ENCODE data around the gene NR5A1.

NR5A1 gene

DNA sequence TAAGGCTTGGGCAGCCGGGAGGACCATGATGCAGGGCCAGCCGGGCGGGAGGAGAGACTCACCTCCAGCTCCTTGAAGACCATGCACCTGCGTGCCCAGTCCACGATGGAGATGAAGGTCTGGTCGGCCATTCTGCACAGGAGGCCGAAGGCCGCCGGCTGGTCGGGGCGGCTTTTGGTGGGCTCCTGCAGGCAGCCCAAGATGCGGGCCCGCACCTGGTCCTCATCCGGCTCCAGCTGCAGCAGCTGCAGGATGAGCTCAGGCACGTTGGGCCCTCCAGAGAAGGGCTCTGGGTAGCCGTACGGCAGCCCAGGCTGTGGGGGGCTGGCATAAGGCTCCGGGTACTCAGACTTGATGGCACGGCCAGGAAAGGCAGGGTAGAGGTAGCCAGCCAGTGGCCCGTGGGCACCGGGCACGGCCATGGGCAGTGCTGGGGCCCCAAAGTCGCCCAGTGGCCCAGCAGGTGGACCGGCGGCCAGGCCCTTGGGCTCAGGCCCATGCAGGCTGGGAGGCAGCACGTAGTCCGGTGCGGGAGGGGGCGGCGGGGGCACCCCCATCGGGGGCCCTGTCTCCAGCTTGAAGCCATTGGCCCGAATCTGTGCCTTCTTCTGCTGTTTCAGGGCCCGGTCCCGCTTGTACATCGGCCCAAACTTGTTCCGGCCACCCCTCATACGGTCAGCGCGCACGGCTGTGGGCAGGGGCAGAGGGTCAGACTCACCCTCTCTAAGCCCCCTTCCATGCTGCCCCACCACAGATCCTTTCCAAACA, 7.0 kb downstream of the NR5A1 start:
- Histone ChIP-seq H3K4me3 (ENCODE audit: low read depth in 1 of 2, low read length in 2 of 2) (no peak overlapping the region), H3K27me3 (ENCODE audit: control insufficient read depth in 1 of 2, insufficient read depth in 2 of 2, low read length in 2 of 2) (peaks cover 26 to 52% of the 10 kb centered on the region in 2 donors), H3K9ac (ENCODE audit: low read depth in 1 of 2, low read length in 2 of 2) (no peak overlapping the region), H3K9me3 (ENCODE audit: control insufficient read depth in 1 of 2, low read length in 2 of 2) (no peaks in the 10 kb centered on the region), H3K4me1 (ENCODE audit: control insufficient read depth in 1 of 2, insufficient read depth in 2 of 2, low read length in 2 of 2) (peaks cover 0 to 4% of the 10 kb centered on the region in 2 donors), H3K36me3 (ENCODE audit: control insufficient read depth in 1 of 2, insufficient read depth in 2 of 2, low read length in 2 of 2) (no peaks in the 10 kb centered on the region), H3K27ac (ENCODE audit: low read depth, low read length) (no peak overlapping the region)

DNA sequence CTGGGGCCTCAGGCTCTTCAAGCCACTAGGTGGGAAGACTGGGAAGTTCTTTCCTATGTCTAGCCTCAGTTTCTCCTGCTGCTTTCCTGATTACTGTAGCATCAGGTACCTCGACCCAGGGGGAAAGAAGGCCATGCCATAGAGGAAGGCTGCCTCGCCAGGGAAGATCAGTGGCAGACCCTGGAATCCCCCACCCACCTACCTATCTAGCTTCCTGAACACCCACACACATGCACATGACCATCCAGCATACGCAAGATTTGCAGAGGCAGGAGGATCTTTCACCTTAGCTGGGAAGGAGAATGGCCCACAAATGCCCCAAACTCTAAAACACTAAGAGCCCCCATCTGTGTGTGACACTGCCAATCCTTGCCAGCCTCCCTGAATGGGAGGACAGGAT, 8.0 kb downstream of the NR5A1 start:
- no peaks in the 10 kb centered on the region for H3K36me3 ChIP-seq (ENCODE audit: control insufficient read depth in 1 of 2, insufficient read depth in 2 of 2, low read length in 2 of 2)
- no peak overlapping the region for H3K4me3 ChIP-seq (ENCODE audit: low read depth in 1 of 2, low read length in 2 of 2)
- no peak overlapping the region for H3K9ac ChIP-seq (ENCODE audit: low read depth in 1 of 2, low read length in 2 of 2)
- H3K27me3 ChIP-seq (ENCODE audit: control insufficient read depth in 1 of 2, insufficient read depth in 2 of 2, low read length in 2 of 2) = peaks cover 22 to 46% of the 10 kb centered on the region in 2 donors
- no peaks in the 10 kb centered on the region for H3K9me3 ChIP-seq (ENCODE audit: control insufficient read depth in 1 of 2, low read length in 2 of 2)
- H3K4me1 ChIP-seq (ENCODE audit: control insufficient read depth in 1 of 2, insufficient read depth in 2 of 2, low read length in 2 of 2) = peaks cover 0 to 4% of the 10 kb centered on the region in 2 donors
- no peak overlapping the region for H3K27ac ChIP-seq (ENCODE audit: low read depth, low read length)

DNA sequence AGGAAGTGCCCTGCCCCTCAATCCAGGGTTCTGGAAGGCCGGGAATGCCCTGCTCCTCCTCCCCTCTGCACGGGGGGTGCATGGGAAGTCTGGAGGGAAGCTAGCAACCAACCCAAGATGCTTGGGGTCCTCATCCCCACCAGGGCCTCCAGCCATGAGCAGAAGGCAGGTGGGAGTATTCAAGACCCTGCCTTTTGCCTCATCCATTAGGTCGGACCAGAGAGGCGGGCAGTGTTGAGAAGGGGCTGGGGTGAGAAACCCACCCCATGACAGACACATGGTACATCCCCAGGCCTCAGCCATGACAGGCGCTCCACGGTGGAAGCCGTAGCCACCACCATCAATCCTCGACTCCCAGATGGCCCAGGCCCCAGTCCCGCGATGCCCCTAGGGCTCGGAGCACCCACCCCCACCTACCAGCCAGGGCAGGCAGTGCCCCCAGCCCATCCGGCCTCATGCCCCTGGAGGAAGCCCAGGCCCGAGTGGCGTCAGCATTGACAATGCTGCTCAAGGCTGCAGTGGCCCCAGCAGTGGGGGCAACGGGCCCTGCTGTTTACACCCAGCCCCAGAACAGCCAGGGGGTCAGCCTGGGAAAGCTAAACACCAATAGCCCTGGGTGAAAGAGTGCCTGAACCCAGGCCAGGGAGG, 8.6 kb downstream of the NR5A1 start:
- Histone ChIP-seq H3K36me3 (ENCODE audit: control insufficient read depth in 1 of 2, insufficient read depth in 2 of 2, low read length in 2 of 2) (no peaks in the 10 kb centered on the region), H3K27ac (ENCODE audit: low read depth, low read length) (no peak overlapping the region), H3K27me3 (ENCODE audit: control insufficient read depth in 1 of 2, insufficient read depth in 2 of 2, low read length in 2 of 2) (peaks cover 16 to 40% of the 10 kb centered on the region in 2 donors), H3K9ac (ENCODE audit: low read depth in 1 of 2, low read length in 2 of 2) (no peak overlapping the region), H3K9me3 (ENCODE audit: control insufficient read depth in 1 of 2, low read length in 2 of 2) (no peaks in the 10 kb centered on the region), H3K4me1 (ENCODE audit: control insufficient read depth in 1 of 2, insufficient read depth in 2 of 2, low read length in 2 of 2) (no peaks in the 10 kb centered on the region), H3K4me3 (ENCODE audit: low read depth in 1 of 2, low read length in 2 of 2) (no peak overlapping the region)

DNA sequence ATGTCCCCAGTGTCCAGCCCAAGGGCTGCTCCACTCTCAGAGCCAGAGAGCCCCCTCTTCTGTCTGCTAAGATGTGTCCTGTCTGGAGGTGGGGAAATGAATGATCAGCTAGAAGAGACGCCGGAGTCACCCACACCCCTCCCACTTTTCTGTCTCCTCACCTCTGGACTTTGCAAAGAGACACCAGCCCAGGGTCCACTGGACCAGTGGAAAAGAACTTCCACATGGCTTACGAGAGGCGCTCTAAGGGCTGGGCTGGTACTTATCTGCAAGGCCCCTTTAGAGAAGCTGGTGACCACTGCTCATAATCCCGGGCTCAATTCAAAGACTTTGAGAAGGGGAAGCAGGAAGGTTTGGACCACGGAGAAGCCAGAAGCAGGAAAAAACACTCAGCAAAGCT, 9.2 kb downstream of the NR5A1 start:
- H3K27ac ChIP-seq (ENCODE audit: low read depth, low read length) = no peak overlapping the region
- no peaks in the 10 kb centered on the region for H3K9me3 ChIP-seq (ENCODE audit: control insufficient read depth in 1 of 2, low read length in 2 of 2)
- H3K9ac ChIP-seq (ENCODE audit: low read depth in 1 of 2, low read length in 2 of 2) = no peak overlapping the region
- no peaks in the 10 kb centered on the region for H3K4me1 ChIP-seq (ENCODE audit: control insufficient read depth in 1 of 2, insufficient read depth in 2 of 2, low read length in 2 of 2)
- no peak overlapping the region for H3K4me3 ChIP-seq (ENCODE audit: low read depth in 1 of 2, low read length in 2 of 2)
- H3K27me3 ChIP-seq (ENCODE audit: control insufficient read depth in 1 of 2, insufficient read depth in 2 of 2, low read length in 2 of 2) = peaks cover 11 to 36% of the 10 kb centered on the region in 2 donors
- H3K36me3 ChIP-seq (ENCODE audit: control insufficient read depth in 1 of 2, insufficient read depth in 2 of 2, low read length in 2 of 2) = no peaks in the 10 kb centered on the region

DNA sequence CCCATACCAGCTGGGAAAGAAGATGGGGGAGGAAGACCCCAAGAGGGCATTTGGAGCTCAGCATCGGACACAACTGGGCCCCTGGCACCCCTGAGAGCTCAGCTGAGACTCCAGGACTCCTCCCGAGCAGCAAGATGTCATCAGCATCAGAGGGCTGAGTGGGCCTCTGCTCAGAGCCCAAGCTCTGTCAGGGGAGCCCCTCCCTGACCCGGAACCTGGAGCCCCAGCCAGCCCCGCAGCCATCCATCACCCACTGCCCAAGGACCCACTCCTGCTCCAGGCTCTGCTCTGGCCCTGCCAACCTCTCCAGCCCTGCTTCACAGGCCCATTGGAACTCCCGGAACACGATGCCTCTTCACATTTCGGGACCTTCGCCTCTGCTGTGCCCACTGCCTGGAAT, 9.8 kb downstream of the NR5A1 start:
- H3K27me3 ChIP-seq (ENCODE audit: control insufficient read depth in 1 of 2, insufficient read depth in 2 of 2, low read length in 2 of 2) = peaks cover 10 to 30% of the 10 kb centered on the region in 2 donors
- H3K27ac ChIP-seq (ENCODE audit: low read depth, low read length) = no peak overlapping the region
- H3K4me3 ChIP-seq (ENCODE audit: low read depth in 1 of 2, low read length in 2 of 2) = no peak overlapping the region

DNA sequence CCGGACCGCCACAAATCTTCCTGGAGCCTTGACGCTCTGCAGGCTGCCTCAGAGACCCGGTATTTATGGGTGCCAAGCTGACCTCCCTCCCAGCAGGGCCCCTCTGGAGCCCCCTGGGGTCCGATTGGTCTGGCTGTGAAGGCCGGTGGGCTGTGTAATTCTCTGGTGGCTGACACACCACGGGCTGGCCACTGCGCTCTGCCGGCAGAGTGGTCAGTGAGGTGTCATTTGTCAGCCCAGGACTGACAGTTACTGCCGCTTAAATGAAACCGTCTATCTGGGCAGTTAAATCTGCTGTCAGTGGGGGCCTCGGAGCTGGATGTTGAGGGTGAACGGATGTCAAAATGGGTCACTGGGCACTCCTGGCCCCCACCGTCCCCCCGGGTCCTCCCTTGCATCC, 10.7 kb downstream of the NR5A1 start:
- Histone ChIP-seq H3K27ac (ENCODE audit: low read depth, low read length) (no peak overlapping the region), H3K9me3 (ENCODE audit: control insufficient read depth in 1 of 2, low read length in 2 of 2) (no peaks in the 10 kb centered on the region), H3K27me3 (ENCODE audit: control insufficient read depth in 1 of 2, insufficient read depth in 2 of 2, low read length in 2 of 2) (peaks cover 3 to 22% of the 10 kb centered on the region in 2 donors), H3K4me1 (ENCODE audit: control insufficient read depth in 1 of 2, insufficient read depth in 2 of 2, low read length in 2 of 2) (no peaks in the 10 kb centered on the region), H3K4me3 (ENCODE audit: low read depth in 1 of 2, low read length in 2 of 2) (no peak overlapping the region), H3K36me3 (ENCODE audit: control insufficient read depth in 1 of 2, insufficient read depth in 2 of 2, low read length in 2 of 2) (no peaks in the 10 kb centered on the region), H3K9ac (ENCODE audit: low read depth in 1 of 2, low read length in 2 of 2) (no peak overlapping the region)

More for the DNA sequence above, 9.8 kb downstream of the NR5A1 start:
- Histone ChIP-seq H3K9ac (ENCODE audit: low read depth in 1 of 2, low read length in 2 of 2) (no peak overlapping the region), H3K36me3 (ENCODE audit: control insufficient read depth in 1 of 2, insufficient read depth in 2 of 2, low read length in 2 of 2) (no peaks in the 10 kb centered on the region), H3K9me3 (ENCODE audit: control insufficient read depth in 1 of 2, low read length in 2 of 2) (no peaks in the 10 kb centered on the region), H3K4me1 (ENCODE audit: control insufficient read depth in 1 of 2, insufficient read depth in 2 of 2, low read length in 2 of 2) (no peaks in the 10 kb centered on the region)

DNA sequence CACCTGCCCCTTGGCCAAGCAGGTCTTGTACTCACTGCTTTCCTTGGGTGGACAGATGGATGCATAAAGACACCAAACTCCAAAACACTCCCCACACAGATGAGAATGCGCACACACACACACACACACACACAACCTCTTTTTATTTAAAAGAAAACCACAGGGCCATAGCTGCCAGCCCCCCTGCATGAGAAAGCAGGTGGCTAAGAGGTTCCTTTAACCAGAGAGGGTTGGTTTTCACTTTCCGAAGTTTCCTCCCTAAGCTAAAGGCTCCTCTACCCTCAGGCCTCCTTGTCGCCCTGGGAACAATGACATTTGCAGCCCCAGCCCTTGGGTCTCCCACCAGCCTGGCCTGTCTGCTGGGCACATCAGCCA, 11.1 kb downstream of the NR5A1 start:
- Histone ChIP-seq H3K27me3 (ENCODE audit: control insufficient read depth in 1 of 2, insufficient read depth in 2 of 2, low read length in 2 of 2) (peaks cover 0 to 18% of the 10 kb centered on the region in 2 donors), H3K4me3 (ENCODE audit: low read depth in 1 of 2, low read length in 2 of 2) (no peak overlapping the region), H3K9ac (ENCODE audit: low read depth in 1 of 2, low read length in 2 of 2) (no peak overlapping the region)

DNA sequence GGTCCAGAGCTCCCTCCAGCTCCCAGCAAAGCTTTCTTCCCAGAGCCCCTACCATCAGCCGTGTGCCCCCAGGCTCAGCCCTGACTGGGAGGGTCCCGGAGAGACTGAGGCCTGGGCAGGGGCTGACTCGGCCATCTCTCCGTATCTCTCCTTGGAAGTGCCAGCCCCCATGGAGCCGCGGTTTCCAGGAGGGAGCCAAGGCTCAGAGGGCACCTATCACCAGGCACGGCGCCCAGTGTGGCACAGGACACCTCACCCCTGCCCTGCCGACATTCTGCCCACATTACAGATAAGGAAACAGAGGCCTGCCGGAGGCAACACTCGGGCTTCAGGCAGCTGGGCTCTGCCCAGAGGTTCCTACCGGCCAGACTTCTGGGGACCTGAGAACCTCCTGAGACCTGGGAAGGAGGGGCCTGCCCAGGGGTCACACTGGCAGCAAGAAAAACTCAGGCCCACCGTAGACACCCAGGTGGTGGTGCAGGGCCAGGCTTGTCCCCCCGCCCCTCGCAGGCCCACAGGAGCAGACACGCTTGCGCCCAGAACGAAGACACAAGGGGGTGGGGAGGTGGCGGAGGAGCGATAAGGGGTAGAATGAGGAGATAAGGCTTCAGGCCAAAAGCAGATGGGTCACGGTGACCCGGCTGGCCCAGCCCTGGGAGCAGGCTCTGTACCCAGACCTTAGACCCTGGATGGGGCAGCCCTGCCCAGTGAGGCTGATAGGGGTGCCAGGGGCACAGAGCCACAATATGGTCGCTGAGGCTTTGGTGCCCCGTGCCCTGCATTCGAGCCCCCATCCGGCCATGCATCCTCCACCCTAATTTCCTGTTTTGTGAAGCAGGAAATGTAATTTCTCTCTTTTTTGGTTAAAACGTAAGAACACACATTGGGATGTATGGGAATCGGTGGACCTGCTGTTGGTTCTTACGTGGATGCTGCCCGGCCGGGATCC, 11.8 kb downstream of the NR5A1 start:
- H3K4me1 ChIP-seq (ENCODE audit: control insufficient read depth in 1 of 2, insufficient read depth in 2 of 2, low read length in 2 of 2) = no peaks in the 10 kb centered on the region
- H3K27me3 ChIP-seq (ENCODE audit: control insufficient read depth in 1 of 2, insufficient read depth in 2 of 2, low read length in 2 of 2) = peaks cover 0 to 11% of the 10 kb centered on the region in 2 donors
- no peak overlapping the region for H3K4me3 ChIP-seq (ENCODE audit: low read depth in 1 of 2, low read length in 2 of 2)
- H3K27ac ChIP-seq (ENCODE audit: low read depth, low read length) = no peak overlapping the region
- no peaks in the 10 kb centered on the region for H3K36me3 ChIP-seq (ENCODE audit: control insufficient read depth in 1 of 2, insufficient read depth in 2 of 2, low read length in 2 of 2)
- H3K9ac ChIP-seq (ENCODE audit: low read depth in 1 of 2, low read length in 2 of 2) = no peak overlapping the region
- H3K9me3 ChIP-seq (ENCODE audit: control insufficient read depth in 1 of 2, low read length in 2 of 2) = no peaks in the 10 kb centered on the region

More for the DNA sequence above, 11.1 kb downstream of the NR5A1 start:
- no peaks in the 10 kb centered on the region for H3K4me1 ChIP-seq (ENCODE audit: control insufficient read depth in 1 of 2, insufficient read depth in 2 of 2, low read length in 2 of 2)
- H3K9me3 ChIP-seq (ENCODE audit: control insufficient read depth in 1 of 2, low read length in 2 of 2) = no peaks in the 10 kb centered on the region
- H3K36me3 ChIP-seq (ENCODE audit: control insufficient read depth in 1 of 2, insufficient read depth in 2 of 2, low read length in 2 of 2) = no peaks in the 10 kb centered on the region
- no peak overlapping the region for H3K27ac ChIP-seq (ENCODE audit: low read depth, low read length)

DNA sequence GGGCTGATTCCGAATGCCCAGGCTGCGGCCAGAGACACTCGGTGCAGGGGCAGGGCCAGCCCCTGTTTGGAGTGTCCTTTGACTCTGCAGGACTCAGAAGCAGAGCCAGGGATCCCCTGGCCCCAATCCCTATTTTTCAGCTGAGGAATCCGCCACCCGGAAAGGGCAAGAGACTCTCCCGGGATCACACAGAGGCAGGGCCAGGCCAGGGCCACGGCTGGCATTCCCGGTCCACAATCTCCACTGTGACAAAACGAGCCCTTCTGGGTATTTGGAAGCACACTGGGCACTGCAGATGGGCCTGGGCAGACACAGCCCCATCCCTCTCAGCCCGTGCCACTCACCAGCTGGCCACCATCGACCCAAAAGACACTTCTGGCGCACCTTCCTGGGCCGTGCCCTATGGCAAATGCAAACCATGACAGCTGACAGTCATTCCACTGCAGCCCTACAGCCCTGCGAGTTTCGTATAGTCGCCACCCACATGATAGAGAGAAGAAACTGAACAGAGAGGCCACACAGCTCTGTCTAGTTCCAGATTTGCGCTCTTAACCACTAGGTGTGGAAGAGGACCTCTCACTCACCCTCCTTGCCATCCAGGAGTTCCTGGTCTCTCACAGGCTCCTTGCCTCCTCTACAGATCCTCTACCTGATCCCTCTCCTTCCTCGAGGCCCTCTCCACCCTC, 13.3 kb downstream of the NR5A1 start:
- H3K9ac ChIP-seq (ENCODE audit: low read depth in 1 of 2, low read length in 2 of 2) = no peak overlapping the region
- no peaks in the 10 kb centered on the region for H3K4me1 ChIP-seq (ENCODE audit: control insufficient read depth in 1 of 2, insufficient read depth in 2 of 2, low read length in 2 of 2)
- no peak overlapping the region for H3K4me3 ChIP-seq (ENCODE audit: low read depth in 1 of 2, low read length in 2 of 2)
- H3K27me3 ChIP-seq (ENCODE audit: control insufficient read depth in 1 of 2, insufficient read depth in 2 of 2, low read length in 2 of 2) = peaks cover 4 to 10% of the 10 kb centered on the region in 2 donors
- no peaks in the 10 kb centered on the region for H3K36me3 ChIP-seq (ENCODE audit: control insufficient read depth in 1 of 2, insufficient read depth in 2 of 2, low read length in 2 of 2)
- no peak overlapping the region for H3K27ac ChIP-seq (ENCODE audit: low read depth, low read length)
- H3K9me3 ChIP-seq (ENCODE audit: control insufficient read depth in 1 of 2, low read length in 2 of 2) = no peaks in the 10 kb centered on the region

Data from duodenal mucosa (tissue), 2 donors.